CD14-positive monocyte (primary cell): ENCODE measurements around the gene PRRT4. TPM values are rescaled to one million over a fixed set of nuclear protein-coding genes. Genes with fewer than 3 reads are reported as not detected.

ENCODE experiments used
- DNase-seq, 3 donors: peaks; one replicate each; pipeline ENCODE4 v3.0.0-alpha.2; 2011 to 2022
- H2AFZ ChIP-seq: 2 replicates; pipeline ENCODE4 v1.6.0; 2012; ENCODE audit warnings: mild to moderate bottlenecking, low read depth, low read length, inconsistent platforms; ENCODE audit not compliant: insufficient read depth, poor library complexity, severe bottlenecking
- H3K27ac ChIP-seq, 2 donors: 1 replicate in 1 of 2; 2 replicates in 1 of 2; pipeline ENCODE4 v1.5.1; 2012 to 2013; ENCODE audit warnings: low read length in 2 of 2, control low read depth in 1 of 2, inconsistent platforms in 1 of 2, low read depth in 1 of 2, mild to moderate bottlenecking in 1 of 2
- H3K27me3 ChIP-seq, 2 donors: one replicate each; pipeline versions ENCODE4 v1.6.0 to v1.6.1; 2011 to 2013; ENCODE audit warnings: low read length in 2 of 2; ENCODE audit not compliant: control insufficient read depth in 2 of 2, insufficient read depth in 2 of 2
- H3K36me3 ChIP-seq, 2 donors: replicated peaks in 1 of 2; 1 replicate in 1 of 2; 2 replicates in 1 of 2; pipeline versions ENCODE4 v1.5.1 to v1.6.1; 2012 to 2013; ENCODE audit warnings: low read length in 2 of 2, control low read depth in 1 of 2, inconsistent platforms in 1 of 2, mild to moderate bottlenecking in 1 of 2; ENCODE audit not compliant: insufficient read depth in 2 of 2, control insufficient read depth in 1 of 2
- H3K4me1 ChIP-seq, 2 donors: 1 replicate in 1 of 2; 2 replicates in 1 of 2; pipeline versions ENCODE4 v1.5.1 to v1.6.1; 2012 to 2013; ENCODE audit warnings: low read length in 2 of 2, control low read depth in 1 of 2, inconsistent platforms in 1 of 2, mild to moderate bottlenecking in 1 of 2, moderate library complexity in 1 of 2; ENCODE audit not compliant: insufficient read depth in 2 of 2, control insufficient read depth in 1 of 2
- H3K4me2 ChIP-seq: replicated peaks from 2 replicates; pipeline ENCODE3; 2012; ENCODE audit warnings: low read length, moderate library complexity, mild to moderate bottlenecking; ENCODE audit not compliant: poor library complexity, severe bottlenecking; ENCODE audit errors: extremely low read depth
- H3K4me3 ChIP-seq, 3 experiments: fragments of 200-600 bp in 1 of 3; sonication (generic) in 1 of 3; replicated peaks in 1 of 3; 1 replicate in 2 of 3; 2 replicates in 1 of 3; pipeline ENCODE4 v1.5.1; 2011 to 2013; ENCODE audit warnings: low read length in 3 of 3, mild to moderate bottlenecking in 3 of 3, control low read depth in 2 of 3, low read depth in 2 of 3, inconsistent platforms in 1 of 3, moderate library complexity in 1 of 3
- H3K79me2 ChIP-seq: 2 replicates; pipeline ENCODE4 v1.6.0; 2012; ENCODE audit warnings: mild to moderate bottlenecking, control low read depth, inconsistent platforms, low read length, moderate library complexity; ENCODE audit not compliant: insufficient read depth
- H3K9ac ChIP-seq: 2 replicates; pipeline ENCODE4 v1.6.0; 2017; ENCODE audit warnings: low read length, mild to moderate bottlenecking; ENCODE audit not compliant: insufficient read depth, poor library complexity, severe bottlenecking
- H3K9me3 ChIP-seq, 2 donors: replicated peaks in 1 of 2; 1 replicate in 1 of 2; 2 replicates in 1 of 2; pipeline versions ENCODE4 v1.5.1 to v1.6.1; 2012 to 2013; ENCODE audit warnings: low read length in 2 of 2, control low read depth in 1 of 2; ENCODE audit not compliant: control insufficient read depth in 1 of 2, insufficient read depth in 1 of 2
- H4K20me1 ChIP-seq: 2 replicates; pipeline ENCODE4 v1.6.0; 2012; ENCODE audit warnings: mild to moderate bottlenecking, low read length, control low read depth, moderate library complexity; ENCODE audit not compliant: insufficient read depth
- H3K27ac Mint-ChIP-seq, 7 donors: one replicate each; pipeline ENCODE4 v1.8.0; 2020; ENCODE audit warnings: mild to moderate bottlenecking in 7 of 7, mixed read lengths in 7 of 7, moderate library complexity in 6 of 7, inconsistent platforms in 2 of 7
- H3K27me3 Mint-ChIP-seq, 3 donors: one replicate each; pipeline ENCODE4 v1.8.0; 2021 to 2022; ENCODE audit warnings: low read depth in 3 of 3, mild to moderate bottlenecking in 3 of 3, mixed read lengths in 3 of 3, moderate library complexity in 3 of 3, inconsistent platforms in 1 of 3
- H3K36me3 Mint-ChIP-seq, 2 donors: one replicate each; pipeline ENCODE4 v1.8.0; 2020; ENCODE audit warnings: mixed read lengths in 2 of 2, inconsistent platforms in 1 of 2, mild to moderate bottlenecking in 1 of 2
- H3K4me1 Mint-ChIP-seq: one replicate; pipeline ENCODE4 v1.8.0; 2020; ENCODE audit warnings: mild to moderate bottlenecking, mixed read lengths
- H3K4me3 Mint-ChIP-seq, 2 donors: one replicate each; pipeline ENCODE4 v1.8.0; 2020; ENCODE audit warnings: mild to moderate bottlenecking in 2 of 2, mixed read lengths in 2 of 2, moderate library complexity in 1 of 2
- H3K9me3 Mint-ChIP-seq, 7 donors: one replicate each; pipeline ENCODE4 v1.8.0; 2020 to 2022; ENCODE audit warnings: mixed read lengths in 7 of 7, mild to moderate bottlenecking in 6 of 7, moderate library complexity in 6 of 7, inconsistent platforms in 2 of 7
- CTCF ChIP-seq: fragments of 200-600 bp; IDR thresholded peaks from one replicate; pipeline ENCODE4 v1.8.0; 2022; ENCODE audit warnings: antibody characterized with exemption, mild to moderate bottlenecking
- WGBS: methylation state at CpG from one replicate; pipeline ENCODE4 v1.1.5; 2013; ENCODE audit warnings: missing lambda C conversion rate; ENCODE audit not compliant: insufficient coverage; 5-methylcytosine and 5-hydroxymethylcytosine counted together
- intact Hi-C, 2 donors: fragments of 100-400 bp; cut with micrococcal nuclease; formaldehyde crosslinking; loops; one replicate each; pipeline versions ENCODE4 v1.15.0 to v1.15.1; 2023
- polyA plus RNA-seq, 3 donors: library from polyadenylated mRNA; depleted of rRNA in 1 of 3; unstranded in 2 of 3; stranded (reverse) in 1 of 3; fragments of 300-500 nt in 2 of 3; fragments of >200 nt in 1 of 3; fragmentation: Illumina TruSeq in 2 of 3; gene quantifications; 1 replicate in 2 of 3; 2 replicates in 1 of 3; pipeline ENCODE4 v1.2.3, GENCODE V29; 2012 to 2021

Gene PRRT4
- polyA plus RNA-seq, 3 donors = 1.1 TPM; not detected in 2

GRCh38 chr7:128323040-128323439, 38.5 kb downstream of the PRRT4 start:
- Histone ChIP-seq H3K27me3 (no peaks in the 10 kb centered on the region), H3K4me1 (no peaks in the 10 kb centered on the region), H3K9me3 (no peaks in the 10 kb centered on the region), H4K20me1 (no peaks in the 10 kb centered on the region), H3K4me3 (no peak overlapping the region), H3K36me3 (peaks cover 62 to 95% of the 10 kb centered on the region in 2 donors), H3K4me2 (no peak overlapping the region), H3K27ac (no peak overlapping the region), H2AFZ (no peak overlapping the region), H3K9ac (no peak overlapping the region), H3K79me2 (no peaks in the 10 kb centered on the region)
- intact Hi-C loops = loop anchor here (5.0 to 10.0 kb wide), 2 partner anchors 616 to 618 kb away; no protein-coding TSS in a partner anchor
- no peak for TF ChIP-seq CTCF
- Mint-ChIP-seq H3K27me3 (peaks cover 0 to 3% (median 0%) of the 10 kb centered on the region in 3 donors), H3K36me3 (peaks cover 84 to 86% of the 10 kb centered on the region in 2 donors), H3K9me3 (no peaks in the 10 kb centered on the region), H3K4me3 (no peak overlapping the region), H3K4me1 (peaks cover 2% of the 10 kb centered on the region), H3K27ac (peak overlapping the region in 2 of 7 donors; percentile 28 to 34)
- DNase-seq = no peak

GRCh38 chr7:128322040-128322643, 39.3 kb downstream of the PRRT4 start:
- Mint-ChIP-seq H3K4me1 (peaks cover 2% of the 10 kb centered on the region), H3K4me3 (no peak overlapping the region), H3K27ac (peak overlapping the region in 1 of 7 donors; percentile 2), H3K9me3 (no peaks in the 10 kb centered on the region), H3K27me3 (no peaks in the 10 kb centered on the region), H3K36me3 (peaks cover 85 to 86% of the 10 kb centered on the region in 2 donors)
- Histone ChIP-seq H3K4me3 (no peak overlapping the region), H3K9me3 (no peaks in the 10 kb centered on the region), H3K4me2 (no peak overlapping the region), H3K27me3 (no peaks in the 10 kb centered on the region), H2AFZ (no peak overlapping the region), H3K4me1 (no peaks in the 10 kb centered on the region), H4K20me1 (no peaks in the 10 kb centered on the region), H3K36me3 (peaks cover 70 to 95% of the 10 kb centered on the region in 2 donors), H3K9ac (no peak overlapping the region), H3K79me2 (no peaks in the 10 kb centered on the region), H3K27ac (no peak overlapping the region)
- peak in 2 of 3 donors; percentile 17 to 21 for DNase-seq
- TF ChIP-seq CTCF = peak; percentile 47
- intact Hi-C loops = loop anchor here (5.0 to 10.0 kb wide), 2 partner anchors 615 to 617 kb away; no protein-coding TSS in a partner anchor
- 20% methylated on average over 1 of the region's 3 CpGs for WGBS
